ENCODE data around the gene FBLN2.

Gene FBLN2

GRCh38 chr3:13514639-13515435, 34.1 kb upstream of the FBLN2 start:
- no peak overlapping the region for H3K4me3 ChIP-seq (ENCODE audit: low read depth, low read length)
- TF ChIP-seq CTCF (IDR thresholded peaks at IDR 0.05; ENCODE audit: low read depth, low read length): no peak

- TF ChIP-seq CTCF (IDR thresholded peaks at IDR 0.05; ENCODE audit: low read depth, low read length): no peak
These were observed 32.9 kb upstream of the FBLN2 start for GRCh38 chr3:13515786-13516759.

GRCh38 chr3:13516760-13517135, 32.2 kb upstream of the FBLN2 start:
- no peak overlapping the region for H3K4me3 ChIP-seq (ENCODE audit: low read depth, low read length)
- no peak for TF ChIP-seq CTCF (IDR thresholded peaks at IDR 0.05; ENCODE audit: low read depth, low read length)

More at GRCh38 chr3:13515786-13516759, 32.9 kb upstream of the FBLN2 start:
- H3K4me3 ChIP-seq (ENCODE audit: low read depth, low read length): no peak overlapping the region

GRCh38 chr3:13517253-13517977, 31.5 kb upstream of the FBLN2 start:
- no peak for TF ChIP-seq CTCF (IDR thresholded peaks at IDR 0.05; ENCODE audit: low read depth, low read length)
- no peak overlapping the region for H3K4me3 ChIP-seq (ENCODE audit: low read depth, low read length)

- no peak for TF ChIP-seq CTCF (IDR thresholded peaks at IDR 0.05; ENCODE audit: low read depth, low read length)
- H3K4me3 ChIP-seq (ENCODE audit: low read depth, low read length): no peak overlapping the region
These were observed 30.4 kb upstream of the FBLN2 start for GRCh38 chr3:13518516-13518953.

GRCh38 chr3:13519006-13519791, 29.7 kb upstream of the FBLN2 start:
- no peak overlapping the region for H3K4me3 ChIP-seq (ENCODE audit: low read depth, low read length)
- TF ChIP-seq CTCF (IDR thresholded peaks at IDR 0.05; ENCODE audit: low read depth, low read length): no peak
